GM12878 (cell line): ENCODE measurements around the gene DERA. TPM values are rescaled to one million over a fixed set of nuclear protein-coding genes. Genes with fewer than 3 reads are reported as not detected.

Source experiments
- ATAC-seq: fragments of 200-7000 bp; cut with Tn5 transposase; 3 replicates; pipeline ENCODE4 v1.9.1; 2020; ENCODE audit warnings: mild to moderate bottlenecking, moderate library complexity
- BruUV-seq: library from RNA; stranded (reverse); fragments of 400-500 nt; replicated peaks from 2 replicates; lab custom pipeline; 2021; lab: Mats Ljungman, UMichigan
- CTCF ChIA-PET: fragments of 300-600 bp; sonication (Branson Sonifier 250); formaldehyde crosslinking; extraction: SDS; loops from one replicate; lab custom pipeline; 2021; ENCODE audit warnings: inconsistent platforms; lab: Yijun Ruan, JAX
- POLR2A ChIA-PET: fragments of 350-600 bp; formaldehyde crosslinking; extraction: SDS; loops from one replicate; lab custom pipeline; 2021; ENCODE audit warnings: inconsistent platforms; lab: Charles Lee
- RAD21 ChIA-PET: fragments of 300-600 bp; sonication (Branson Sonifier 250); formaldehyde crosslinking; loops from one replicate; lab custom pipeline; 2023; ENCODE audit warnings: antibody characterized with exemption; ENCODE audit not compliant: unreplicated experiment; lab: Charles Lee
- SMC1A ChIA-PET: fragments of 300-600 bp; sonication (Branson Sonifier 250); formaldehyde crosslinking; loops from one replicate; lab custom pipeline; 2023; ENCODE audit not compliant: unreplicated experiment, uncharacterized antibody; lab: Charles Lee
- DNase-seq: peaks from one replicate; pipeline ENCODE4 v3.0.0-alpha.2; 2011; ENCODE audit warnings: low read depth, low spot score
- FAIRE-seq: peaks from 3 replicates; lab custom pipeline; 2011; peaks lifted over from hg19 to GRCh38; lab: Jason Lieb, UNC
- H2AFZ ChIP-seq: 2 replicates; pipeline ENCODE4 v1.6.0; 2011; ENCODE audit warnings: low read depth, low read length, control low read depth; ENCODE audit not compliant: control insufficient read depth
- H3K27ac ChIP-seq: 2 replicates; pipeline ENCODE4 v1.5.1; 2011; ENCODE audit warnings: control low read depth; ENCODE audit not compliant: control insufficient read depth, insufficient read depth
- H3K27me3 ChIP-seq, 2 experiments: replicated peaks in 1 of 2; 2 replicates each; pipeline versions ENCODE4 v1.6.0 to v1.6.1; 2011; ENCODE audit warnings: low read length in 1 of 2; ENCODE audit not compliant: control insufficient read depth in 2 of 2, insufficient read depth in 2 of 2
- H3K36me3 ChIP-seq, 2 experiments: 2 replicates each; pipeline ENCODE4 v1.5.1; 2011; ENCODE audit warnings: low read length in 1 of 2; ENCODE audit not compliant: control insufficient read depth in 2 of 2, insufficient read depth in 2 of 2
- H3K4me1 ChIP-seq: 2 replicates; pipeline ENCODE4 v1.6.1; 2011; ENCODE audit warnings: mild to moderate bottlenecking, low read length, moderate library complexity, mixed read lengths; ENCODE audit not compliant: control insufficient read depth, insufficient read depth
- H3K4me2 ChIP-seq: 2 replicates; pipeline ENCODE4 v1.6.0; 2011; ENCODE audit warnings: control low read depth; ENCODE audit not compliant: control insufficient read depth, insufficient read depth
- H3K4me3 ChIP-seq: fragments of 200-600 bp; sonication (generic); 2 replicates; pipeline ENCODE4 v1.5.1; 2016
- H3K79me2 ChIP-seq: 2 replicates; pipeline ENCODE4 v1.6.0; 2011; ENCODE audit warnings: low read length; ENCODE audit not compliant: control insufficient read depth, insufficient read depth
- H3K9ac ChIP-seq: 2 replicates; pipeline ENCODE4 v1.8.0; 2011; ENCODE audit warnings: low read length, control low read depth, mixed read lengths; ENCODE audit not compliant: control insufficient read depth, insufficient read depth
- H3K9me3 ChIP-seq: replicated peaks from 3 replicates; pipeline ENCODE4 v1.5.1; 2011; ENCODE audit warnings: mild to moderate bottlenecking, low read length; ENCODE audit not compliant: control insufficient read depth, insufficient read depth
- H4K20me1 ChIP-seq: 2 replicates; pipeline ENCODE4 v1.6.0; 2011; ENCODE audit not compliant: control insufficient read depth, insufficient read depth
- BCL11A ChIP-seq: IDR thresholded peaks from 2 replicates; pipeline ENCODE4 v1.6.1; 2011; ENCODE audit warnings: low read depth, low read length
- HSF1 ChIP-seq: fragments of 150-350 bp; IDR thresholded peaks from 2 replicates; pipeline ENCODE4 v1.6.1; 2014; ENCODE audit warnings: mild to moderate bottlenecking, low read depth, low read length
- IKZF1 ChIP-seq: fragments of 450-650 bp; conservative IDR thresholded peaks from 2 replicates; pipeline ENCODE4 v1.6.1; 2017; ENCODE audit warnings: antibody characterized with exemption, mild to moderate bottlenecking
- KLF5 ChIP-seq: fragments of 450-650 bp; IDR thresholded peaks from 2 replicates; pipeline ENCODE4 v1.6.1; 2014; ENCODE audit warnings: mild to moderate bottlenecking; ENCODE audit not compliant: partially characterized antibody
- POLR2A ChIP-seq: IDR thresholded peaks from 2 replicates; pipeline ENCODE4 v1.6.1; 2011; ENCODE audit warnings: low read depth, mild to moderate bottlenecking, low read length
- WGBS: methylation state at CpG from one replicate; pipeline ENCODE4 v1.1.6; 2016; ENCODE audit warnings: low lambda C conversion rate; ENCODE audit not compliant: insufficient replicate concordance, insufficient coverage; ENCODE audit errors: missing lambda C conversion rate; 5-methylcytosine and 5-hydroxymethylcytosine counted together
- in situ Hi-C: fragments of 300-500 bp; cut with MboI; formaldehyde crosslinking; loops from 9 replicates; pipeline ENCODE4 v1.14.3; 2018; ENCODE audit warnings: mixed read lengths
- intact Hi-C: fragments of 100-400 bp; cut with micrococcal nuclease; formaldehyde crosslinking; loops from one replicate; pipeline ENCODE4 v1.14.2; 2022; ENCODE audit not compliant: unreplicated experiment
- polyA plus RNA-seq, 11 experiments: library from polyadenylated mRNA; depleted of rRNA in 4 of 11; unstranded in 6 of 11; stranded (reverse) in 5 of 11; fragments of >200 nt; fragmentation: Nextera tagmentation in 4 of 11; fragmentation: Illumina TruSeq in 1 of 11; extraction: Ambion mirVana in 4 of 11; extraction: Trizol in 1 of 11; gene quantifications; 1 replicate in 1 of 11; 2 replicates in 10 of 11; pipeline versions ENCODE4 v1.2.1 to v1.2.3, GENCODE V29; 2011 to 2016; ENCODE audit warnings: inconsistent platforms in 2 of 11, missing spikeins in 2 of 11, low read depth in 1 of 11
- total RNA-seq, 4 experiments: library from RNA; depleted of rRNA in 3 of 4; stranded (reverse); fragments of >200 nt in 3 of 4; fragmentation: Illumina TruSeq in 1 of 4; extraction: Trizol in 1 of 4; gene quantifications; 2 replicates each; pipeline versions ENCODE4 v1.2.1 to v1.2.3, GENCODE V29; 2013 to 2021

The DERA gene
- total and polyA plus RNA-seq, 10 of the 15 experiments (the other 5 are each of a cell fraction or from before 2014, with no cell fraction given), result 34.9 to 97.1 (median 40.8) TPM

- CTCF ChIA-PET, result interaction anchor here (1.1 to 2.0 kb wide), 3 partner anchors 8 to 308 kb away, joined by 3 to 9 read pairs (median 4); no protein-coding TSS in a partner anchor
These were observed 18.4 kb upstream of the DERA start for GRCh38 chr12:15892645-15893259.

More at GRCh38 chr12:15892645-15893259, 18.4 kb upstream of the DERA start:
- H3K4me3 ChIP-seq, result no peak overlapping the region
- peaks cover 4 to 13% of the 10 kb centered on the region in 2 experiments; a peak in 3 of 4 replicates for H3K36me3 ChIP-seq
- ChIA-PET SMC1A (interaction anchor here (1.2 kb wide), 1 partner anchor 35 kb away, joined by 3 read pairs; no protein-coding TSS in a partner anchor), POLR2A (interaction anchor here (0.6 kb wide), 1 partner anchor 10 kb away, joined by 4 read pairs; no protein-coding TSS in a partner anchor), RAD21 (no interaction called here)
- no peak overlapping the region for H3K9ac ChIP-seq
- no peak overlapping the region for H3K4me2 ChIP-seq
- in situ Hi-C loops, result loop anchor here (25.0 kb wide), 1 partner anchor 1105 kb away; no protein-coding TSS in a partner anchor
- no peaks in the 10 kb centered on the region for H3K9me3 ChIP-seq
- no peak for TF ChIP-seq KLF5
- no peak for TF ChIP-seq POLR2A
- TF ChIP-seq IKZF1, result no peak
- no peak for TF ChIP-seq HSF1
- TF ChIP-seq BCL11A, result no peak
- H2AFZ ChIP-seq, result no peak overlapping the region
- no peaks in the 10 kb centered on the region for H3K27me3 ChIP-seq
- H4K20me1 ChIP-seq, result no peaks in the 10 kb centered on the region
- no peak for ATAC-seq
- intact Hi-C loops, result no loop called here
- DNase-seq, result no peak
- H3K79me2 ChIP-seq, result peaks cover 9% of the 10 kb centered on the region
- no peaks in the 10 kb centered on the region for H3K4me1 ChIP-seq
- WGBS, result 96% methylated on average over 5 of the region's 5 CpGs
- no TSS peak for BruUV-seq
- FAIRE-seq, result no peak
- no peak overlapping the region for H3K27ac ChIP-seq
